Measurements from ENCODE around the gene PTPN4. TPM values are rescaled to one million over a fixed set of nuclear protein-coding genes. Genes with fewer than 3 reads are reported as not detected.

Gene PTPN4
- total and polyA plus RNA-seq, 2 experiments from 2014 or later = 19.8 to 24.3 TPM

DNA sequence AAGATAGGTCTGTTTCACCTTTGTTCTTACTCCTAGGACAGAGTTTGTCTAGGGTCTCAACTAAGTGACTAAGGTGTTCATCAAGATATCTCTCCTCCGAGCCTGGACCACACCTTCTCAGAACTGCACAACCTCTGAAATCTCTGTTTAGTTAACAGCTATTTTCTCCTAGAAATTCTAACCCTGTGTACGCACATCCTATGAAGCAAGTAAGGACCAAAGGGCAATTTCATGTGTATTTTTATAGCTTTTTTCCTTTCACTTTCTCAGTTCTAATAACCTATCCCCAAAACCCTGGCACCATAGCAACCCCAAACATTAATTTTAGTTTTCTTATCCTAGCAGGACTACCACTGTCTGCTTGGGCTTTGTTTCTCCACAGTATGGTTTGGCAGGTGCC is 59.1 kb downstream of the PTPN4 start:
- Histone ChIP-seq H2AFZ (no peak overlapping the region), H3K79me2 (ENCODE audit: insufficient read depth) (peaks cover 33% of the 10 kb centered on the region), H4K20me1 (ENCODE audit: insufficient read depth) (no peaks in the 10 kb centered on the region), H3K9ac (no peak overlapping the region), H3K9me2 (ENCODE audit: insufficient read depth) (no peaks in the 10 kb centered on the region), H3K4me3 (no peak overlapping the region), H3K4me1 (ENCODE audit: insufficient read depth) (peaks cover 17% of the 10 kb centered on the region), H3K27me3 (replicated peaks; ENCODE audit: insufficient read depth) (no peaks in the 10 kb centered on the region), H3F3A (ENCODE audit: insufficient read depth) (peaks cover 9% of the 10 kb centered on the region), H3K36me3 (ENCODE audit: low read depth) (no peaks in the 10 kb centered on the region), H3K4me2 (ENCODE audit: unreplicated experiment) (no peak overlapping the region), H3K27ac (no peak overlapping the region), H3K9me3 (ENCODE audit: low read depth) (no peaks in the 10 kb centered on the region)
- 95 to 96% methylated on average over 2 of the region's 2 CpGs for WGBS, 2 experiments (ENCODE audit: low coverage in 1 of 2, low lambda C conversion rate in 2 of 2, missing lambda C conversion rate in 2 of 2)
- in situ Hi-C loops (cut with MboI) = no loop called here
- no peak for DNase-seq
- TF ChIP-seq EZH2 (IDR thresholded peaks at IDR 0.05; ENCODE audit: insufficient read depth, poor library complexity, severe bottlenecking) (no peak), EZH2phosphoT487 (IDR thresholded peaks at IDR 0.05; ENCODE audit: insufficient read depth, low read depth) (no peak)

DNA sequence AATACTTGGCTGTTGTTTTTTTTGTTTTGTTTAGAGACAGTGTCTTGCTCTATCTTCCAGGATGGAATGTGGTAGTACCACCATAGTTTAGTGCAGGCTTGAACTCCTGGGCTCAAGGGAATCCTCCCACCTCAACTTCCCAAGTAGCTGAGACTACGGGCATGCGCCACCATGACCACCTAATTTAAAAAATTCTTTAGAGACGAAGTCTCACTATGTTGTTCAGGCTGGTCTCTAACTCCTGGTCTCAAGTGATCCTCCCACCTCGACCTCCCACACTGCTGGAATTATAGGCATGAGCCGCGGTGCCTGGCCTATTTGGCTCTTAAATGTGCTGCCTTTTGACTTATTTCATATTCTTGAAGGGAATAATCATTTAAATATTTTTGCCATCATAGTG is 60.1 kb downstream of the PTPN4 start:
- no peak overlapping the region for H3K9ac ChIP-seq
- H3K9me3 ChIP-seq (ENCODE audit: low read depth) = no peaks in the 10 kb centered on the region
- H3K27ac ChIP-seq = peak overlapping the region; percentile 33; the same call in 1 of the 2 replicates
- H3K4me2 ChIP-seq (ENCODE audit: unreplicated experiment) = peak overlapping the region; percentile 4
- no peaks in the 10 kb centered on the region for H3K27me3 ChIP-seq (replicated peaks; ENCODE audit: insufficient read depth)
- no peaks in the 10 kb centered on the region for H3K9me2 ChIP-seq (ENCODE audit: insufficient read depth)
- H3K4me1 ChIP-seq (ENCODE audit: insufficient read depth) = peaks cover 17% of the 10 kb centered on the region
- no peak for TF ChIP-seq EZH2phosphoT487 (IDR thresholded peaks at IDR 0.05; ENCODE audit: insufficient read depth, low read depth)
- TF ChIP-seq EZH2 (IDR thresholded peaks at IDR 0.05; ENCODE audit: insufficient read depth, poor library complexity, severe bottlenecking) = no peak
- in situ Hi-C loops (cut with MboI) = loop anchor here (10.0 kb wide), 1 partner anchor 115 kb away; no protein-coding TSS in a partner anchor
- no peak overlapping the region for H3K4me3 ChIP-seq
- 94 to 96% methylated on average over 6 of the region's 6 CpGs for WGBS, 2 experiments (ENCODE audit: low coverage in 1 of 2, low lambda C conversion rate in 2 of 2, missing lambda C conversion rate in 2 of 2)
- DNase-seq = no peak
- no peaks in the 10 kb centered on the region for H3K36me3 ChIP-seq (ENCODE audit: low read depth)
- H2AFZ ChIP-seq = no peak overlapping the region
- H3K79me2 ChIP-seq (ENCODE audit: insufficient read depth) = peaks cover 40% of the 10 kb centered on the region
- no peaks in the 10 kb centered on the region for H4K20me1 ChIP-seq (ENCODE audit: insufficient read depth)
- peaks cover 9% of the 10 kb centered on the region for H3F3A ChIP-seq (ENCODE audit: insufficient read depth)

DNA sequence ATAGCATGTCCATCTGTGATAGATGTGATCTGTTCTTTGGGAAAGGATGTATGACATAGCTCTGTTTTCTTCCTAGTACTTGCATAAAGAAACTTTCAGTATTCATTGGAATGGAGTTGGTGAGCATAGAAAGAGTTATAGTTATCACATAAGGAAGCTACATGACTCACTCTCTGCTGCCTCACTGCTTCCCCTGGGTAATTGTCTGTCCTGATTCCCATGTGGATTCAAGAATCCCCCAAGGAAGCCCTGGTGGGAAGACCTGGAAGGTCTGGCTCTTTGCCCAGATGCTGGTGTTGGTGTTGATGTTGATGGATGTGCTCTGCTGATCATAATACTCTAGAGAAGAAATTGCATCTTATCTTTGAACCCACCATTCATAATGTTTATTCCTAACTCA is 60.6 kb downstream of the PTPN4 start:
- Histone ChIP-seq H4K20me1 (ENCODE audit: insufficient read depth) (no peaks in the 10 kb centered on the region), H3K9me2 (ENCODE audit: insufficient read depth) (no peaks in the 10 kb centered on the region), H3K79me2 (ENCODE audit: insufficient read depth) (peaks cover 40% of the 10 kb centered on the region), H2AFZ (no peak overlapping the region), H3K4me2 (ENCODE audit: unreplicated experiment) (peak overlapping the region; percentile 4), H3F3A (ENCODE audit: insufficient read depth) (peaks cover 9% of the 10 kb centered on the region), H3K4me1 (ENCODE audit: insufficient read depth) (peaks cover 17% of the 10 kb centered on the region), H3K36me3 (ENCODE audit: low read depth) (no peaks in the 10 kb centered on the region), H3K9me3 (ENCODE audit: low read depth) (no peaks in the 10 kb centered on the region), H3K27ac (peak overlapping the region; percentile 33; the same call in 1 of the 2 replicates), H3K4me3 (no peak overlapping the region), H3K27me3 (replicated peaks; ENCODE audit: insufficient read depth) (no peaks in the 10 kb centered on the region), H3K9ac (no peak overlapping the region)
- TF ChIP-seq EZH2phosphoT487 (IDR thresholded peaks at IDR 0.05; ENCODE audit: insufficient read depth, low read depth) = no peak
- no peak for TF ChIP-seq EZH2 (IDR thresholded peaks at IDR 0.05; ENCODE audit: insufficient read depth, poor library complexity, severe bottlenecking)
- in situ Hi-C loops (cut with MboI) = loop anchor here (10.0 kb wide), 1 partner anchor 115 kb away; no protein-coding TSS in a partner anchor
- peak; percentile 80 for DNase-seq

DNA sequence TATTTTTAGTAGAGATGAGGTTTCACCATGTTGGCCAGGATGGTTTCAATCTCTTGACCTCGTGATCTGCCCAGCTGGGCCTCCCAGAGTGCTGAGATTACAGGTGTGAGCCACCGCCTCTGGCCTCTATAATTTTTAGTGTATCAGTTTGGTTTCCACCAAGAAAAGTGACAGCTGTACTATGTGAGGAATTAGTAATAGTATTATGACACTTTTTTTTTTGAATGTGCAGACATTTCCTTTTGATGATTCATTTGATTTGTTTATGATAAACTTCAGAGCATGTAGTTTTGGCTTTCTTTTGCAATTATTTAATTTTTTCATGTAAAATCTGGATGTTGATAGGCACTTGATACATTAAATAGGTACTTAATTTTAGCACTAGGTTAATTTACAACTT is 61.5 kb downstream of the PTPN4 start:
- in situ Hi-C loops (cut with MboI) = loop anchor here (10.0 kb wide), 1 partner anchor 116 kb away; no protein-coding TSS in a partner anchor
- no peaks in the 10 kb centered on the region for H4K20me1 ChIP-seq (ENCODE audit: insufficient read depth)

More for the DNA sequence above, 61.5 kb downstream of the PTPN4 start:
- Histone ChIP-seq H3K9ac (no peak overlapping the region), H3K27me3 (replicated peaks; ENCODE audit: insufficient read depth) (no peaks in the 10 kb centered on the region), H3K4me2 (ENCODE audit: unreplicated experiment) (no peak overlapping the region), H3K27ac (no peak overlapping the region), H3K79me2 (ENCODE audit: insufficient read depth) (peaks cover 46% of the 10 kb centered on the region), H3K4me3 (no peak overlapping the region), H3K9me2 (ENCODE audit: insufficient read depth) (no peaks in the 10 kb centered on the region), H3K36me3 (ENCODE audit: low read depth) (no peaks in the 10 kb centered on the region), H3K9me3 (ENCODE audit: low read depth) (no peaks in the 10 kb centered on the region), H3K4me1 (ENCODE audit: insufficient read depth) (peaks cover 17% of the 10 kb centered on the region), H2AFZ (no peak overlapping the region), H3F3A (ENCODE audit: insufficient read depth) (peaks cover 9% of the 10 kb centered on the region)
- TF ChIP-seq EZH2phosphoT487 (IDR thresholded peaks at IDR 0.05; ENCODE audit: insufficient read depth, low read depth) (no peak), EZH2 (IDR thresholded peaks at IDR 0.05; ENCODE audit: insufficient read depth, poor library complexity, severe bottlenecking) (no peak)
- 91 to 92% methylated on average over 2 of the region's 2 CpGs for WGBS, 2 experiments (ENCODE audit: low coverage in 1 of 2, low lambda C conversion rate in 2 of 2, missing lambda C conversion rate in 2 of 2)
- DNase-seq = peak; percentile 23
